H9 (cell line): ENCODE measurements around the gene AR. TPM values are rescaled to one million over a fixed set of nuclear protein-coding genes. Genes with fewer than 3 reads are reported as not detected.

ENCODE experiments used
- DNase-seq: peaks from one replicate; pipeline ENCODE4 v3.0.0-alpha.2; 2017
- H2AFZ ChIP-seq: one replicate; pipeline ENCODE4 v1.6.1; 2013; ENCODE audit warnings: mild to moderate bottlenecking, low read length, control low read depth, moderate library complexity
- H2AK5ac ChIP-seq: 2 replicates; pipeline ENCODE4 v1.6.1; 2013; ENCODE audit warnings: low read length, control low read depth, mixed read lengths; ENCODE audit not compliant: insufficient read length
- H2BK120ac ChIP-seq: one replicate; pipeline ENCODE4 v1.6.1; 2013; ENCODE audit warnings: low read depth, mild to moderate bottlenecking, low read length, control low read depth, inconsistent platforms; ENCODE audit not compliant: poor library complexity, severe bottlenecking
- H2BK12ac ChIP-seq: 2 replicates; pipeline ENCODE4 v1.6.1; 2013; ENCODE audit warnings: low read length, control low read depth, mixed read lengths, low read depth; ENCODE audit not compliant: insufficient read length
- H2BK15ac ChIP-seq: 2 replicates; pipeline ENCODE4 v1.6.1; 2013; ENCODE audit warnings: low read depth, low read length, control low read depth
- H2BK20ac ChIP-seq: one replicate; pipeline ENCODE4 v1.6.1; 2013; ENCODE audit warnings: low read depth, mild to moderate bottlenecking, low read length, control low read depth, inconsistent platforms; ENCODE audit not compliant: poor library complexity, severe bottlenecking
- H2BK5ac ChIP-seq: 2 replicates; pipeline ENCODE4 v1.6.1; 2013; ENCODE audit warnings: low read length, control low read depth, mixed read lengths; ENCODE audit not compliant: insufficient read length
- H3K14ac ChIP-seq: 2 replicates; pipeline ENCODE4 v1.6.1; 2013; ENCODE audit warnings: low read length, control low read depth; ENCODE audit not compliant: insufficient read depth
- H3K18ac ChIP-seq: 2 replicates; pipeline ENCODE4 v1.6.1; 2013; ENCODE audit warnings: low read depth, mild to moderate bottlenecking, mixed read lengths, low read length, control low read depth; ENCODE audit not compliant: insufficient read length
- H3K23ac ChIP-seq: 2 replicates; pipeline ENCODE4 v1.6.1; 2013; ENCODE audit warnings: low read length, control low read depth, mixed read lengths, low read depth; ENCODE audit not compliant: insufficient read length
- H3K23me2 ChIP-seq: 2 replicates; pipeline ENCODE4 v1.6.1; 2013; ENCODE audit warnings: low read depth, mild to moderate bottlenecking, mixed read lengths, low read length, control low read depth; ENCODE audit not compliant: insufficient read length, poor library complexity, severe bottlenecking
- H3K27ac ChIP-seq: 2 replicates; pipeline ENCODE4 v1.5.1; 2013; ENCODE audit warnings: low read length, control low read depth, mixed read lengths, low read depth; ENCODE audit not compliant: insufficient read length
- H3K27me3 ChIP-seq: 2 replicates; pipeline ENCODE4 v1.6.1; 2013; ENCODE audit warnings: low read length, control low read depth, inconsistent platforms; ENCODE audit not compliant: insufficient read depth
- H3K4ac ChIP-seq: 2 replicates; pipeline ENCODE4 v1.6.1; 2013; ENCODE audit warnings: low read depth, mild to moderate bottlenecking, control low read depth, inconsistent platforms, low read length, moderate library complexity
- H3K4me1 ChIP-seq: 2 replicates; pipeline ENCODE4 v1.6.1; 2013; ENCODE audit warnings: low read length, control low read depth, inconsistent platforms; ENCODE audit not compliant: insufficient read depth
- H3K4me2 ChIP-seq: 2 replicates; pipeline ENCODE4 v1.6.1; 2013; ENCODE audit warnings: low read length, control low read depth, mixed read lengths; ENCODE audit not compliant: insufficient read length, insufficient read depth
- H3K56ac ChIP-seq: 2 replicates; pipeline ENCODE4 v1.6.1; 2013; ENCODE audit warnings: low read depth, mild to moderate bottlenecking, mixed read lengths, low read length, control low read depth; ENCODE audit not compliant: insufficient read length
- H3K79me1 ChIP-seq: 2 replicates; pipeline ENCODE4 v1.6.1; 2013; ENCODE audit warnings: low read depth, mild to moderate bottlenecking, moderate library complexity, low read length, control low read depth, inconsistent platforms; ENCODE audit not compliant: insufficient read depth, poor library complexity, severe bottlenecking
- H3K79me2 ChIP-seq: 2 replicates; pipeline ENCODE4 v1.6.1; 2013; ENCODE audit warnings: low read length, control low read depth, inconsistent platforms; ENCODE audit not compliant: insufficient read depth
- H3K9ac ChIP-seq: 2 replicates; pipeline ENCODE4 v1.6.1; 2013; ENCODE audit warnings: low read length, control low read depth, mixed read lengths; ENCODE audit not compliant: insufficient read length; ENCODE audit errors: extremely low read depth
- H3K9me3 ChIP-seq: one replicate; pipeline ENCODE4 v1.6.1; 2013; ENCODE audit warnings: low read depth, low read length, inconsistent platforms; ENCODE audit not compliant: control insufficient read depth
- H3T11ph ChIP-seq: one replicate; pipeline ENCODE4 v1.6.1; 2013; ENCODE audit warnings: mild to moderate bottlenecking, low read length, control low read depth, inconsistent platforms
- H4K20me1 ChIP-seq: one replicate; pipeline ENCODE4 v1.6.1; 2013; ENCODE audit not compliant: control insufficient read depth, insufficient read length, insufficient read depth
- H4K5ac ChIP-seq: 2 replicates; pipeline ENCODE4 v1.6.1; 2013; ENCODE audit warnings: low read depth, mild to moderate bottlenecking, mixed read lengths, low read length, control low read depth; ENCODE audit not compliant: insufficient read length
- H4K8ac ChIP-seq: replicated peaks from 2 replicates; pipeline ENCODE4 v1.6.1; 2013; ENCODE audit warnings: low read length, control low read depth, mixed read lengths, low read depth; ENCODE audit not compliant: insufficient read length
- H4K91ac ChIP-seq: 2 replicates; pipeline ENCODE4 v1.6.1; 2013; ENCODE audit warnings: low read depth, mild to moderate bottlenecking, moderate library complexity, mixed read lengths, low read length, control low read depth; ENCODE audit not compliant: insufficient read length
- H3K27ac Mint-ChIP-seq, 3 experiments: 2 replicates in 2 of 3; 3 replicates in 1 of 3; pipeline ENCODE4 v1.8.0; 2020 to 2021; ENCODE audit warnings: mixed read lengths in 3 of 3, mild to moderate bottlenecking in 1 of 3, moderate library complexity in 1 of 3
- H3K27me3 Mint-ChIP-seq: 2 replicates; pipeline ENCODE4 v1.8.0; 2021; ENCODE audit warnings: low read depth, mild to moderate bottlenecking, moderate library complexity, mixed read lengths
- H3K36me3 Mint-ChIP-seq, 3 experiments: 2 replicates in 2 of 3; 3 replicates in 1 of 3; pipeline ENCODE4 v1.8.0; 2020 to 2021; ENCODE audit warnings: low read depth in 3 of 3, mixed read lengths in 3 of 3; ENCODE audit not compliant: insufficient read depth in 1 of 3
- H3K4me1 Mint-ChIP-seq, 2 experiments: 2 replicates each; pipeline ENCODE4 v1.8.0; 2020; ENCODE audit warnings: mixed read lengths in 2 of 2
- H3K4me3 Mint-ChIP-seq, 2 experiments: 2 replicates in 1 of 2; 3 replicates in 1 of 2; pipeline ENCODE4 v1.8.0; 2020 to 2021; ENCODE audit warnings: mild to moderate bottlenecking in 2 of 2, mixed read lengths in 2 of 2, moderate library complexity in 1 of 2
- H3K9me3 Mint-ChIP-seq, 2 experiments: 2 replicates in 1 of 2; 3 replicates in 1 of 2; pipeline ENCODE4 v1.8.0; 2020; ENCODE audit warnings: mild to moderate bottlenecking in 2 of 2, mixed read lengths in 2 of 2, moderate library complexity in 1 of 2
- total RNA-seq: library from RNA; stranded (reverse); gene quantifications from 2 replicates; pipeline ENCODE4 v1.2.1, GENCODE V29; 2021
- TF ChIP-seq, protein P1 (sequence below): fragments of 200-600 bp; sonication (generic); conservative IDR thresholded peaks from 3 replicates; pipeline ENCODE4 v1.8.0; 2021; ENCODE audit warnings: antibody characterized with exemption, mild to moderate bottlenecking

The AR gene
- total RNA-seq, 1 experiment from 2014 or later: 3.5 TPM

GRCh38 chrX:67570839-67571238 is 27.0 kb downstream of the AR start:
- H3K27ac Mint-ChIP-seq: no peak overlapping the region
- no peak overlapping the region for H3K4me2 ChIP-seq
- H3T11ph ChIP-seq: no peak overlapping the region

More at GRCh38 chrX:67570839-67571238, 27.0 kb downstream of the AR start:
- H3K79me2 ChIP-seq: no peaks in the 10 kb centered on the region
- no peak overlapping the region for H2AFZ ChIP-seq
- no peaks in the 10 kb centered on the region; the same call in none of the 2 replicates for H3K27me3 Mint-ChIP-seq
- no peak overlapping the region for H3K23ac ChIP-seq
- H2BK12ac ChIP-seq: no peak overlapping the region
- no peak overlapping the region for H4K91ac ChIP-seq
- H3K4me1 Mint-ChIP-seq: peaks cover 0 to 3% of the 10 kb centered on the region in 2 experiments; a peak in 1 of 4 replicates
- no peak overlapping the region for H2BK5ac ChIP-seq
- no peaks in the 10 kb centered on the region; the same call in 1 of the 2 replicates for H3K4me1 ChIP-seq
- H3K14ac ChIP-seq: no peak overlapping the region
- H3K18ac ChIP-seq: no peak overlapping the region
- H3K23me2 ChIP-seq: no peaks in the 10 kb centered on the region
- no peak overlapping the region for H2BK15ac ChIP-seq
- no peak overlapping the region for H3K4me3 Mint-ChIP-seq
- H3K56ac ChIP-seq: no peak overlapping the region
- H3K27me3 ChIP-seq: no peaks in the 10 kb centered on the region
- no peak overlapping the region for H3K9ac ChIP-seq
- H2BK120ac ChIP-seq: no peak overlapping the region
- no peak overlapping the region for H4K8ac ChIP-seq
- H3K9me3 Mint-ChIP-seq: peaks cover 55 to 60% of the 10 kb centered on the region in 2 experiments
- no peak overlapping the region for H3K4ac ChIP-seq
- H2AK5ac ChIP-seq: no peak overlapping the region
- peaks cover 36% of the 10 kb centered on the region for H3K9me3 ChIP-seq
- H3K27ac ChIP-seq: no peak overlapping the region
- no peak overlapping the region for H4K5ac ChIP-seq
- H2BK20ac ChIP-seq: no peak overlapping the region
- H3K36me3 Mint-ChIP-seq: peaks cover 0 to 2% (median 0%) of the 10 kb centered on the region in 3 experiments; a peak in 2 of 7 replicates
- no peak for DNase-seq
- TF ChIP-seq, protein P1, sequence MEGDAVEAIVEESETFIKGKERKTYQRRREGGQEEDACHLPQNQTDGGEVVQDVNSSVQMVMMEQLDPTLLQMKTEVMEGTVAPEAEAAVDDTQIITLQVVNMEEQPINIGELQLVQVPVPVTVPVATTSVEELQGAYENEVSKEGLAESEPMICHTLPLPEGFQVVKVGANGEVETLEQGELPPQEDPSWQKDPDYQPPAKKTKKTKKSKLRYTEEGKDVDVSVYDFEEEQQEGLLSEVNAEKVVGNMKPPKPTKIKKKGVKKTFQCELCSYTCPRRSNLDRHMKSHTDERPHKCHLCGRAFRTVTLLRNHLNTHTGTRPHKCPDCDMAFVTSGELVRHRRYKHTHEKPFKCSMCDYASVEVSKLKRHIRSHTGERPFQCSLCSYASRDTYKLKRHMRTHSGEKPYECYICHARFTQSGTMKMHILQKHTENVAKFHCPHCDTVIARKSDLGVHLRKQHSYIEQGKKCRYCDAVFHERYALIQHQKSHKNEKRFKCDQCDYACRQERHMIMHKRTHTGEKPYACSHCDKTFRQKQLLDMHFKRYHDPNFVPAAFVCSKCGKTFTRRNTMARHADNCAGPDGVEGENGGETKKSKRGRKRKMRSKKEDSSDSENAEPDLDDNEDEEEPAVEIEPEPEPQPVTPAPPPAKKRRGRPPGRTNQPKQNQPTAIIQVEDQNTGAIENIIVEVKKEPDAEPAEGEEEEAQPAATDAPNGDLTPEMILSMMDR: no peak
- no peaks in the 10 kb centered on the region for H4K20me1 ChIP-seq
- H3K79me1 ChIP-seq: no peaks in the 10 kb centered on the region
